HUDEP-2 (cell line): ENCODE results near the gene UBAC1.

Source experiments
- DNase-seq, 76 experiments: peaks; one replicate each; lab custom pipeline; 2025; ENCODE audit not compliant: unreplicated experiment in 76 of 76; lab: John Stamatoyannopoulos, UW

Gene UBAC1

GRCh38 chr9:135887585-135888050 is 73.6 kb downstream of the UBAC1 start:
- DNase-seq, result no peak

DNA sequence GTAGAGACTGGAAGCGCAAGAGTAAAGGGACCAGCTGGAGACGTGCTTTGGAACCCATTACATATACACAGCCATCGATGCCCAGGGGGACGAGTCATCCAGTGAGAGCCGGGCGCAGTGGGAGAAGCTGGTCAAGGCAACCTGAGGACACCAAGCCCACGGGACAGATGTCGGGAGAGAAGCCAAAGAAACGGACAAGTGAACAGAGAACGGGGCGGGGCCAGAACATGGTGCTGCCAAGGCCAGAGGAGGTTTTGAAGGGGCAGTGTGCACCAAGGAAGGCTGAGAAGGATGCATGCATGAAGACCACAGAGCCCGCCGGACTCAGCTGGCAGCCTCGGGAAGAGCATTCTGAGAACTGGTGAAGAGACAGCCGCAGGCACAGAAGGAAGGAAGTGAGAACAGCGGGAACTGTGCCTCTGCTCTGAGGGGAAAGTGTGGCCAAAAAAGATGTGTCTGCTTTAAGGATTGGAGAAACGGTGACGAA is 74.1 kb downstream of the UBAC1 start:
- DNase-seq, result no peak

- DNase-seq, result no peak
Measured at GRCh38 chr9:135886147-135886981, 74.8 kb downstream of the UBAC1 start.

DNA sequence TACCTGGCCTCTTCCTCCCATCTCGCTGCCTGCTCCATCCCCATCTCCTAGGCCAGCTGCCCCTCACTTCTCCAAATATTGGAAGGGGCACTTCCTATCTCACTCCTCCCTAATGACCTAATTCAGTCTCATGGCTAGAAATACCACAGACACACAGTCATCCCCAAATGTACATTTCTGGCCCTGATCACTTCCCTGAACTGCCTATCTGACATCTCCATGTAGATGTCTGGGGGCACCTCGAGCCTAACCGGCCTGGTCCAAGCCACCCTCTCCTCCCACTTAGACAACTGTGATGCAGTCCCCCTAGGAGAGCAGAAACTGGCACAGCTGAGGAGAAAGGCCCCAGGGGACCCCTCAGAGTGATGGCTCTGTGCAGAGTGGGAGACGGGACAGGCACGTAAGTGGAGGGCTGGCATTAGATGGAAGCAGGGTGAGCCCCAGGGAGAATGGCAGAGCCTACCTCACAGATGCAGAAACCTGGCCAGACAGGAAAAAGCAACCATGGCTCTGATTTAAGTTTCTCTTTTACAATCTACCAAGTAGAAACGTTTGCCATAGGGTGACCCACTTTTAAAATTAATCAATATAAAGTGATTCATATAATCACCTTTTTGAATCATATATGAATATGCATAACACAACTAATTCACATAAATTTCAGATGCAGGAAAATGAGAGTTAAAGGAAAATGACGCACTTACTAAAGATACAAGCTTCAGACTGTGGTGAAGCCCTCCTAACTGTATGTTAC is 75.9 kb downstream of the UBAC1 start:
- DNase-seq, result no peak

DNA sequence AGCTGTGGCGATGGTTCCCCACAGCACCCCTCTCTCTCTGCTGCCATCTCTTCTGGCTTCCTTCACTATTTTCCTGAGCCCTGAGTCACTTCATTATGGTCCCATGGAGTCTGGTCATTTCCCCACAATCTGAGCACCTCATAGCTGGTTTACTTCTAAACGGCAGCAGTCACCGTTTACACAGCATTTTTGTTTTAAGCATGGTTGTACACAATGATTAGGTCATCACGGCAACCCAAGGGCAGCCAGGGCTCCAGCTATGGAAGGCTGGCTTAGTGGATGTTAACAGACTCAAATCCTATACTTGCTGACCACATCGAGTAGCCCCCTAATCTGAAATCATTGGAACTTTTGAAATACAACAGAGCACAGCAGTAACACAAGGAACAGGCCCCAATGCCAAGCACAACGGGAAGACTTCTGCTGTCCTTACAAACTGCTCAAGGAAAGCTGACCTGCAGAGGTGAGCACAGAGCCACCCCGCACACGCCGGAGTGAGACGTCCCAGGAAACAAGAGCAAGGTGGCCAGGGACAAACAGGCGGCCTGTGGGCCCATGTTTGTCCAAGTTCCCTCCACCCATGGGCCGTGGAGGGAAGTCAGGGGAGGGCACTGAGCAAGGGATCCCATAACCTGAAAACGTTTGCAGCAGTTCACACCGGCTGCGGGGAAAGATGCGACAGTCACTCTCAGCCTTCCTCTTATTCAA is 76.7 kb downstream of the UBAC1 start:
- no peak for DNase-seq

DNA sequence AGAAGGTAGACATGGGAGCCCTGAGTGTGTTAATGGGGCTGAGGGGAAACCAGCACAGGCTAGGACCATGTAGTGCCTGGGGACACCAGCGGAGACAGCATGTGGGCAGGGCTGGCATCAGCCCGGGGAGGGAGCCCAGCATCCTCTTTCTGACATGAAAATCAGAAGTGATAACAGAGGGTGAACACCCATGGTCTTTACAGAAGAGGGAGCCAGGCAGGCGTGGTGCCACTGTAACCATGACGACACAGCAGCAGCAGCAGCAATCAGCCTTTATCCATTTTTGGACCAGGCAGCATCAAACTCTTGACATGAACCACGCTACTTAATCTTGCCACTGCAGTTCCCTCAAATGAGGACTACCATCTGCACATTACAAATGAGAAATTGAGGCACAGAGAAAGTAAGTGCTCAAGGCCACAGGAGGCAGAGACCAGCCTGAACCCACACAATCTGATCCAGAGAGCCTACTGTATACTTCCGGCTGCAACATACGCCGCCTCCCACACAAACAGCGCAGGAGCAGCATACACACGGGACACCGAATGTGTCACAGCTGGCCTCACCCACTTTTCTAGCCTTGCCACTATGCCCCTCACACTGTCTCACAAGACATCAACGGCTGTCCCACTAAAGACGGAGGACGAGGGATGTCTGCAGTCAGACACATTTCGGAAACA is 77.6 kb downstream of the UBAC1 start:
- DNase-seq, result peak in 51 of 76 experiments; percentile 2 to 63 (median 23)
